ENCODE data around the gene NKX2-1.

NKX2-1 gene

GRCh38 chr14:36518031-36518585, 1.9 kb downstream of the NKX2-1 start:
- DNase-seq (ENCODE audit: low read depth, low spot score) = no peak

DNA sequence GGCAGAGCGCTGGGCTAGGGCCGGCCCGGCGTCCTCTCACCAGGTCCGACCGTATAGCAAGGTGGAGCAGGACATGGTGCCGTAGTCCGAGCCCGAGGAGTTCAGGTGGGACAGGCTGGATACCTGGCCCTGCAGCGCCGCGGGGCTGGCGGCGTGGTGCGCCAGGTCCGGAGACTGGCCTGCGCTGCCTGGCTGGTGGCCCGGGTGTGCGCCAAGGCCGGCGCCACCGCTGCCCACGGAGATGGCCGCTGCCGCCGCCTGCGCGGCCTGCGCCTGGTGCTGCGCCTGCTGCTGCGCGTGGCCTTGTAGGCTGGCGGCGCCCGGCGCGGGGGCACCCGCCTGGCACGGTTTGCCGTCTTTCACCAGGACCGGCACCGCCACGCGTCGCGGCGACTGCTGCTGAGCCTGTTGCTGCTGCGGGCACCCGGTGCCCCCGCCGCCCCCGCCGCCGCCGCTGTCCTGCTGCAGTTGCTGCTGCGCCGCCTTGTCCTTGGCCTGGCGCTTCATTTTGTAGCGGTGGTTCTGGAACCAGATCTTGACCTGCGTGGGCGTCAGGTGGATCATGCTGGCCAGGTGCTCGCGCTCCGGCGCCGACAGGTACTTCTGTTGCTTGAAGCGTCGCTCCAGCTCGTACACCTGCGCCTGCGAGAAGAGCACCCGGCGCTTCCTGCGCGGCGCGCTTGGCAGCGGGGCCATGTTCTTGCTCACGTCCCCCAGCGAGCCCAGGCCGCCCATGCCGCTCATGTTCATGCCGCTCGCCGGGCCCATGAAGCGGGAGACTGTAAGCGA, 2.6 kb downstream of the NKX2-1 start:
- no peak for DNase-seq (ENCODE audit: low read depth, low spot score)

GRCh38 chr14:36516719-36517241, 3.3 kb downstream of the NKX2-1 start:
- no peak for DNase-seq (ENCODE audit: low read depth, low spot score)

GRCh38 chr14:36515896-36516718, 3.9 kb downstream of the NKX2-1 start:
- DNase-seq (ENCODE audit: low read depth, low spot score) = no peak

DNA sequence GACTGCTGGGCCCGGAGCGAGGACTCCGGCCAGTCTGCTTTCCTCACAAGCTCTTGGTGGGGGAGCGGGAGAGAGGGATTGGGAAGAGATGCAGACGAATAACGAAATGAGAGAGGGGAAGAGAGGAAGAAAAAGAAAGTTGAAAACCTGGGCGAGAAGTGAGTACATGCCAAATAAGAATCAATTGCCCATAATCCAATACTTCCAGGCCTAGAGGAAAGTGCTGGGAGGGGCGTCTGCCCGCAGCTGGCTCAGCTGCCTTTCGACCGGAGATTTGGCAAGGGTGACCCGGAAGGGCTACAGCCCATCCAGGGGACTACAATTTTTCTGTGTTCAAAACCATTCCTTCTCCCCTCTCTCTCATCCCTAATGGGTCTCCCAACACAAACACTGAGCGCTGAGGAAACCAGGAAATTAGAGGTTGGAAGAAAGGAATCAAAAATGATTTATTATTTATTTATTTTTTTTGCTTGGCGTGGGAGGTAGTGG, 4.9 kb downstream of the NKX2-1 start:
- no peak for DNase-seq (ENCODE audit: low read depth, low spot score)

- no peak for DNase-seq (ENCODE audit: low read depth, low spot score)
These were observed 5.5 kb downstream of the NKX2-1 start for GRCh38 chr14:36514278-36515104.

DNA sequence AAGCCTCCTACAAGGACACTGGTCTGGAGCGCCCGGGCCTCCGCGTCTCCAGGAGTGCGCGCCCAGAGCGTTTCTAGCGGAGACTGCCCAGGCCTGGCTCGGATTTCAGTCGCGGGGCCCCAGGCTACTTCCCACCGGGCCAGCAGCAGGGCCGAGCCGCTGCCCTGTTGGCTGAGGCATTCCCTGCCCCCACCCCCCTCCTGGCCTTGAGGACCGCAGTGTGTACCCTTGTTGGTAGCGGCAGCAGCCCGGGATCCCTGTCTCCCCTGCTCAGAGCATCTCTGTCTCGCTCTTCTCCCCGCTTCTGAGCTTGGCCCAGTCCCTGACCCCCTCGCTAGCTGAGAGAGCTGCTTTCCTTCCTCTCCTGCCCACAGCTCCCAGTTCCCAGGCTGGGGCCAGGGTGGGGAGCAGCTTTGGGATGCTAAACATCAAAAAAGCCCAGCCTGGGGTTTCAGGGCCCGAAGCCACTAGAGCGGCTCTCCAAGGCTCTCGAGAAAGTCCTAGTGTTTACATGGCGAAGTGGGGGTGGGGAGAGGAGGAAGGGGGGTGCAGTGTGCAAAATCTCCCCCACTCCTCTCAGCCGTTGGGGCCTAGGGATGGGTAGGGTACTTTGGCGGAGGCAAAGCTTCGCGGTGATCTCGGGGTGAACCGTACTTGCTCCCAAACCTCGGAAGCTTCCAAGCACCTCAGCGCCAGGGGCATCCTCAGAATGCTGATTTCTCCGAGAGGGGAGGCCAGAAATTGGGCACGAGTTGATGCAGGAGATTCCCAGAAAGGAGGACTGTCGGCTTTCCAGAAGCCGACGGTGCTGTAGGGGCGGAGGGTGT, 6.4 kb downstream of the NKX2-1 start:
- DNase-seq (ENCODE audit: low read depth, low spot score) = no peak

- no peak for DNase-seq (ENCODE audit: low read depth, low spot score)
These were observed 7.0 kb downstream of the NKX2-1 start for GRCh38 chr14:36513012-36513420.

DNA sequence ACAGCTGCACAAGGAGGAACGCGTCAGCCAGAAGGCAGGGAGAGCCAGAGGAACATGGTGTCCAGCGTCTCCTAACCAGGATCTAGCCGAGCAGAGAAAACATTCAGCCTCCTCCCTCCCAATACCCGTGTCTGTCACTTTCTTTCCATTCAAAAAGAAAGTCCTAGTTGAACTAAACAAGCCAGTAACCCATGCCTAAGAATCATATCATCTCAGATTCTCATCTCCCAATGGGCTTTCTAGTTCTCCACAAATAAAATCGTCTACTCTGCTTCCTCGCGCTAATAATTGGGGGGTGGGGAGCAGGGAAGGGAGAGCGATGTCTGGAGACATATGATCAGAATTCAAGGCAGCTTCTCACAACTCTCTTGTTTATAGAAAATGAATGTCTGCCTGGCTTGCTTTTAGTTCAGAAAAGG, 7.4 kb downstream of the NKX2-1 start:
- no peak for DNase-seq (ENCODE audit: low read depth, low spot score)

GRCh38 chr14:36511981-36512584, 7.9 kb downstream of the NKX2-1 start:
- DNase-seq (ENCODE audit: low read depth, low spot score) = no peak

DNA sequence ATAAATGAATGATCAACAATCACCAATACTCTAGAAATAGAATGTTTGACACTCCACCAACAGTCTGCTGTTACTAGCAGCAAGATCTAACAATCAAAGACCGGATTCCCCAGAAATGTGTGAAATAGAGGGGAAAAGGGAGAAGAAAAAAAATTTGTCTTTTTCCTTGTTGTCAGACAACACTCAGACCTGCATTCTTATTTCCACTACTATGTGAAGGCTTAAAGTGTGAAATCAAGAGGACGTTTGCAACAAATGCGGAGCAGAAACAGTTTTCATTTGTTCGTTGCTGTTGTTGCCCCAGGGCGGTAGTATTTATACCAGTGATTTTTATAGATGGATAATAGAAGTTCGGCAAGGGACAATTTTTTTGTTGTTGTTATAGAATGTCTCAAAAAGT, 9.2 kb downstream of the NKX2-1 start:
- DNase-seq (ENCODE audit: low read depth, low spot score) = no peak

DNA sequence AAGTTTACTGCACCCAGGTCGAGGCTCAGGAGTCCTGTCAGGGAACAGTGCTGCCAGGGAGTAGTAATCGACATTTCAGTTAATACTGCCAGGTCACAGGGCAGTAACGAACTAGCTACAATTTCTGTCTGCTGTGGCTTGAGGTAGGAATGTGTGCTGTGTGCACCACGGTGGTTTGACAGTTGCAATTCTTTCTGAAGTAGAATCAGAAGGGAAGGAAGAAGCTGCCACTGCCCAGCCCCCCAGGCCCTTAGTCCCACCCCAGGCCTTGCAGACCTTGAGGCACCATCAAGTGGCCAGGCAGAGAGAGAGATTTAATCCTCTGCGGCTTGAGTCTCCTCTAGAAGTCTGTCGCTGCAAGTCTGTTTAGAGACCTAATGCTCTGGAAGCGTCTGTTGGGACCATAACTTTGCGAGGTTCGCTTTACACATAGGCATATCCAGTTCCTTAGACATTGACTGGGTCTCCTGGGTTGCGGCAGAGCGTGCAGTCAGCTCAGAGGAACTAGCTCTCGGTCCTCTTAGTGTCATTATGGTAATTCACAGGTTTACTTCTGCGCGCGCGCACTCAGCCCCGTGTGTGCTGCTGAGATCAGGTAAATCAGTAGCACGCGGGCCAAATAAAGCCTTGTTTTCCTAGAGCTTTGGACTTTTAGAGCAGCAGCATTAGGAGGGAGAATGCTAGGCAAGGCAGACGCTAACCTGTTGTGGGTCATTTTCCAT, 9.8 kb downstream of the NKX2-1 start:
- DNase-seq (ENCODE audit: low read depth, low spot score) = no peak

GRCh38 chr14:36509069-36509917, 10.7 kb downstream of the NKX2-1 start:
- DNase-seq (ENCODE audit: low read depth, low spot score) = no peak

- DNase-seq (ENCODE audit: low read depth, low spot score) = no peak
These were observed 11.5 kb downstream of the NKX2-1 start for GRCh38 chr14:36508418-36509068.

GRCh38 chr14:36507847-36508417, 12.1 kb downstream of the NKX2-1 start:
- no peak for DNase-seq (ENCODE audit: low read depth, low spot score)

DNA sequence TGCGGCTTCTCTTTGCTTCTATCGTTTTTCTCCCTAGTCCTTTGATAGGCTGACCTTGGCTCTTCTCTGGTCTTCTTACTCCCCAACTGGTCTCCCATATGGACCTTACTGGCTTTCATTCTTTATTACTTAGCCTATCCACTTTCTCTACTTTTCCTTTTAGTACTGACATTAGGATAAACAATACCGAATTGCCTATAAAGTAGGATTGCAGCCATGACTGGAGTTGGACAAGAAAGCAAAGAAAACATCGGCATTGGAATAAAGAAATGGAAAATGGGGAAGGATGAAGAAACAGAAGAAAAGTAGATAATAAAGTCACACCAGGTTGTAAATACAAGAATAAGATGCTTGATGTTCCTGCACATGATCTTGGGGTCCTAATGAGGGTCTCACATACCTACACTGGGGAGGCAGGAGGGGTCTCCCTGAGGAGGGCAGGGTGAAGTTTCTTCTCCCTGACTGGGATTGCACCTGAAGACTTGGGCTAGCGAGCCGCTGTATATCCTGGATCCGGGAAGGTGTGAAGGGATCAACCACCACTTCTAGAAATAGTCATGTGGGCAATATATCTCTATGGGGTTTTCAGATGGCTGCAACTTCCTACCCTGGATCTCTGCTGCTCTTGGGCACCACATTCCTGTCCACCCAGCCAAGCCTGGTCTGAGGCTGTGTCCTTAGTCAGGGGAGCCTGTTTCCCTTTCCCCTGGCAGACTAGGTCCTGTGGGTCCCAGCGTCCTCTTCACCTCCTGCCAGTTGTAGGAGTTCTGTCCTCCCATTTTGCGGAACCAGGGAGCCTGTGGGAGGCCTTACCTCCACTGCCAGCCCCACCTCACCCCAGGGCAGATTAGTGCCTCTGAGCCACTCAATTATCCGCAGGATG, 13.1 kb downstream of the NKX2-1 start:
- DNase-seq (ENCODE audit: low read depth, low spot score) = no peak

All from brain pericyte (primary cell).